ENCODE measurements around the gene SLC4A8. TPM values are rescaled to one million over a fixed set of nuclear protein-coding genes. Genes with fewer than 3 reads are reported as not detected.

The SLC4A8 gene
- total and polyA plus RNA-seq, 2 donors (not counting 3 experiments of a cell fraction or from before 2014, with no cell fraction given) = 4.7 to 9.7 TPM

DNA sequence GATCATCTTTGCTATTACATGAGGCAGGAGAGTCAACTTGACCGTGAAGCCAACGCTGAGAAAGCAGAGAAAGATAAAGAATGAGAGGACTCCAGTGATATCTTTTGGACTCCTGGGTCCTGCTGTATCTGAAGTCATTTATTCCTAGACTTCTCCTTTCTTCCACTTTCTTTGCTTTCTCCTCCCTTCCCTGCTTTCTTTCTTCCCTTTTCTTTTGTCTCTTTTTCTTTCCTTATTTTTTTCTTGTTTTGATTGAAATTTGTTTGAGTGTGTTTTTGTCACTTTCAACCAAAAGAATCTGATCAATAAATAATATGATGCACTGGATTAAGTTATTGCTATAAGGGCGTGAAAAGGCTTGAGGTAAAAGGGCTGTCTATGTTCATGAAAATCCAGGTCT is 20.0 kb upstream of the SLC4A8 start:
- Histone ChIP-seq H3K36me3 (ENCODE audit: control insufficient read depth in 2 of 2, extremely low read depth in 1 of 2, insufficient read depth in 2 of 2, low read length in 2 of 2) (no peaks in the 10 kb centered on the region), H4K20me1 (replicated peaks; ENCODE audit: control insufficient read depth, extremely low read depth, insufficient read depth, low read length) (no peaks in the 10 kb centered on the region), H3K9me1 (replicated peaks; ENCODE audit: control insufficient read depth, extremely low read depth, insufficient read depth, low read length) (no peaks in the 10 kb centered on the region), H3K4me2 (ENCODE audit: insufficient read depth, low read length) (no peak overlapping the region), H3K4me1 (ENCODE audit: control insufficient read depth, extremely low read depth, insufficient read depth, low read length) (no peaks in the 10 kb centered on the region), H3K79me2 (ENCODE audit: control insufficient read depth, insufficient read depth, low read length) (no peaks in the 10 kb centered on the region), H3K9me3 (replicated peaks; ENCODE audit: control insufficient read depth, insufficient read depth, low read length) (no peaks in the 10 kb centered on the region), H3K4me3 (replicated peaks in 1 of 3; ENCODE audit: insufficient read depth in 1 of 3, low read depth in 1 of 3, low read length in 3 of 3) (no peak overlapping the region), H3K9ac (replicated peaks; ENCODE audit: extremely low read depth, insufficient read depth, low read length) (no peak overlapping the region), H3K27ac (ENCODE audit: insufficient read depth, low read depth, low read length) (no peak overlapping the region), H3K27me3 (ENCODE audit: control insufficient read depth in 2 of 2, insufficient read depth in 2 of 2, low read length in 2 of 2) (no peaks in the 10 kb centered on the region), H2AFZ (ENCODE audit: low read depth, low read length) (no peak overlapping the region)
- ChIA-PET CTCF (interaction anchor here (1.2 to 1.5 kb wide), 3 partner anchors 11 to 16 kb away, joined by 3 to 6 read pairs (median 4); no protein-coding TSS in a partner anchor), POLR2A (no interaction called here)
- no peak for DNase-seq (ENCODE audit: low read depth, low spot score)
- FAIRE-seq = no peak
- TF ChIP-seq, protein P1, sequence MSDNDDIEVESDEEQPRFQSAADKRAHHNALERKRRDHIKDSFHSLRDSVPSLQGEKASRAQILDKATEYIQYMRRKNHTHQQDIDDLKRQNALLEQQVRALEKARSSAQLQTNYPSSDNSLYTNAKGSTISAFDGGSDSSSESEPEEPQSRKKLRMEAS (IDR thresholded peaks at IDR 0.05; ENCODE audit: insufficient read depth, insufficient read length) = no peak
- TF ChIP-seq, protein P2, sequence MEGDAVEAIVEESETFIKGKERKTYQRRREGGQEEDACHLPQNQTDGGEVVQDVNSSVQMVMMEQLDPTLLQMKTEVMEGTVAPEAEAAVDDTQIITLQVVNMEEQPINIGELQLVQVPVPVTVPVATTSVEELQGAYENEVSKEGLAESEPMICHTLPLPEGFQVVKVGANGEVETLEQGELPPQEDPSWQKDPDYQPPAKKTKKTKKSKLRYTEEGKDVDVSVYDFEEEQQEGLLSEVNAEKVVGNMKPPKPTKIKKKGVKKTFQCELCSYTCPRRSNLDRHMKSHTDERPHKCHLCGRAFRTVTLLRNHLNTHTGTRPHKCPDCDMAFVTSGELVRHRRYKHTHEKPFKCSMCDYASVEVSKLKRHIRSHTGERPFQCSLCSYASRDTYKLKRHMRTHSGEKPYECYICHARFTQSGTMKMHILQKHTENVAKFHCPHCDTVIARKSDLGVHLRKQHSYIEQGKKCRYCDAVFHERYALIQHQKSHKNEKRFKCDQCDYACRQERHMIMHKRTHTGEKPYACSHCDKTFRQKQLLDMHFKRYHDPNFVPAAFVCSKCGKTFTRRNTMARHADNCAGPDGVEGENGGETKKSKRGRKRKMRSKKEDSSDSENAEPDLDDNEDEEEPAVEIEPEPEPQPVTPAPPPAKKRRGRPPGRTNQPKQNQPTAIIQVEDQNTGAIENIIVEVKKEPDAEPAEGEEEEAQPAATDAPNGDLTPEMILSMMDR (IDR thresholded peaks at IDR 0.05; ENCODE audit: extremely low read depth in 1 of 2, insufficient read depth in 1 of 2, low read depth in 1 of 2, low read length in 2 of 2) = no peak
- intact Hi-C loops (cut with micrococcal nuclease) = no loop called here
- dilution Hi-C loops (cut with MboI; ENCODE audit: extremely low pct_ligation_motif_present, low sequenced_read_pairs) = no loop called here
- no TSS peak for BruUV-seq (replicated peaks)

DNA sequence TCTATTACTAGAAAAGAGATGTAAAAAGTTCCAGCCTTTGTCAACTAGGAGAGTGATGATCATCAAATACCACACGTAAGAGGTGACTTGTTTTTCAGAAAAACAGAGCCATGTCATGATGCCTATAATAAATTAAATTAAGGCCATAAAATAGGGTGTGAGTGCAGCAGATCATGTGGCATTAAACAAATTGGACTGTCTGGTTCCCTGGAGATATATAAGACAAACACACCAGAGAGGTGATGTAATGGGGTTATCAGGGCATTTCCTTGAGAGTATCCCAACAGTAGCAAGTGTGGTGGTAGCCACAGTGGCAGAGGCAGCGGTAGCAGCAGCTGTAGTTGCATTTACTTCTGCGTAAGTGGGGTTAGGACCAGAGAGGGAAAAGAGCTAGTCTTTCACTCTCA is 18.8 kb upstream of the SLC4A8 start:
- no peak for FAIRE-seq
- ChIA-PET CTCF (interaction anchor here (1.3 kb wide), 1 partner anchor 9 kb away, joined by 3 read pairs; no protein-coding TSS in a partner anchor), POLR2A (no interaction called here)
- no peak overlapping the region for H2AFZ ChIP-seq (ENCODE audit: low read depth, low read length)
- no peak for DNase-seq (ENCODE audit: low read depth, low spot score)
- H3K36me3 ChIP-seq (ENCODE audit: control insufficient read depth in 2 of 2, extremely low read depth in 1 of 2, insufficient read depth in 2 of 2, low read length in 2 of 2) = no peaks in the 10 kb centered on the region
- no peaks in the 10 kb centered on the region for H3K9me3 ChIP-seq (replicated peaks; ENCODE audit: control insufficient read depth, insufficient read depth, low read length)
- H3K4me3 ChIP-seq (replicated peaks in 1 of 3; ENCODE audit: insufficient read depth in 1 of 3, low read depth in 1 of 3, low read length in 3 of 3) = no peak overlapping the region
- H3K27ac ChIP-seq (ENCODE audit: insufficient read depth, low read depth, low read length) = no peak overlapping the region
- H3K27me3 ChIP-seq (ENCODE audit: control insufficient read depth in 2 of 2, insufficient read depth in 2 of 2, low read length in 2 of 2) = no peaks in the 10 kb centered on the region
- no peaks in the 10 kb centered on the region for H4K20me1 ChIP-seq (replicated peaks; ENCODE audit: control insufficient read depth, extremely low read depth, insufficient read depth, low read length)
- TF ChIP-seq, protein P1 (IDR thresholded peaks at IDR 0.05; ENCODE audit: insufficient read depth, insufficient read length) = no peak
- TF ChIP-seq POLR2AphosphoS5 (IDR thresholded peaks at IDR 0.05; ENCODE audit: insufficient read depth, low read depth, low read length) = no peak
- TF ChIP-seq FOS (IDR thresholded peaks at IDR 0.05; ENCODE audit: borderline replicate concordance, insufficient read depth, low read length) = no peak
- TF ChIP-seq MYC (IDR thresholded peaks at IDR 0.05; ENCODE audit: low read depth, low read length) = no peak
- TF ChIP-seq JUN (IDR thresholded peaks at IDR 0.05; ENCODE audit: borderline replicate concordance, insufficient read depth, insufficient read length, low read depth) = no peak
- no peak for TF ChIP-seq GATA2 (IDR thresholded peaks at IDR 0.05; ENCODE audit: insufficient read depth, insufficient read length, low read depth, low read length)
- BruUV-seq (replicated peaks) = no TSS peak
- no peaks in the 10 kb centered on the region for H3K79me2 ChIP-seq (ENCODE audit: control insufficient read depth, insufficient read depth, low read length)
- no peaks in the 10 kb centered on the region for H3K9me1 ChIP-seq (replicated peaks; ENCODE audit: control insufficient read depth, extremely low read depth, insufficient read depth, low read length)
- no peaks in the 10 kb centered on the region for H3K4me1 ChIP-seq (ENCODE audit: control insufficient read depth, extremely low read depth, insufficient read depth, low read length)
- intact Hi-C loops (cut with micrococcal nuclease) (no loop called here), dilution Hi-C loops (cut with MboI; ENCODE audit: extremely low pct_ligation_motif_present, low sequenced_read_pairs) (no loop called here)
- H3K9ac ChIP-seq (replicated peaks; ENCODE audit: extremely low read depth, insufficient read depth, low read length) = no peak overlapping the region
- no peak overlapping the region for H3K4me2 ChIP-seq (ENCODE audit: insufficient read depth, low read length)
